ENCODE results near the gene AFF1. TPM values are rescaled to one million over a fixed set of nuclear protein-coding genes. Genes with fewer than 3 reads are reported as not detected.

AFF1 gene
- total and polyA plus RNA-seq, 2 donors from 2014 or later: 13.4 to 187 TPM

- no peaks in the 10 kb centered on the region for H3K27me3 ChIP-seq (ENCODE audit: control insufficient read depth, insufficient read depth, low read length)
- no peak for DNase-seq
- TF ChIP-seq CTCF (IDR thresholded peaks at IDR 0.05; ENCODE audit: borderline replicate concordance, extremely low read depth, insufficient read depth): no peak
- no peak overlapping the region for H3K4me3 ChIP-seq (ENCODE audit: low read length in 3 of 3)
- no peaks in the 10 kb centered on the region for H3K36me3 ChIP-seq (ENCODE audit: control insufficient read depth in 2 of 3, insufficient read depth in 3 of 3, low read length in 3 of 3)
- no peak overlapping the region for H3K9ac ChIP-seq (ENCODE audit: low read length in 3 of 3)
- intact Hi-C loops (cut with DNase I): no loop called here
- H3K4me1 ChIP-seq (ENCODE audit: control insufficient read depth in 2 of 3, insufficient read depth in 2 of 3, low read depth in 1 of 3, low read length in 3 of 3): no peaks in the 10 kb centered on the region
- H3K27ac ChIP-seq (ENCODE audit: low read depth in 2 of 2, low read length in 2 of 2): no peak overlapping the region
- no peaks in the 10 kb centered on the region for H3K9me3 ChIP-seq (ENCODE audit: control insufficient read depth in 2 of 3, insufficient read depth in 1 of 3, low read length in 3 of 3)
- FAIRE-seq: no peak
Observed at GRCh38 chr4:86901864-86902263, 32.9 kb upstream of the AFF1 start.

DNA sequence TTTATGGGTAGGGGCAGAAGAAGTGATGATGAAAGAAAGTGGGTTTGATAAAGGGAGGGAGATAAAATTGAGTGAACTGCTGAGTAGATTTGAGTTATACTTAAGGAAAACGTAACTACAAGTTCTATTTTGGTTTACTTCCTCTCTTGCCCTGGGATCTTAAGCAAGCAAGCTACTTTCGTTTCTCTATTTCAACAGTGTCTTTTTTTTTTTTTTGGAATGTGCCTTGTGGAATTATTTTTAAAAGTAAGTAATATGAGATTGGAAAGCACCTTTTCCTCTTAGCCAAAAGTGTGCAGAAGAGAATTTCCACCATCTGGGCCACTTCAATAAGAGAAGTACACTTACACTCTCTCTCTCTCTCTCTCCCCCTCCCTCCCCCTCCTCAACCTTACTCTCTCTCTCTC, 26.6 kb upstream of the AFF1 start:
- H3K27me3 ChIP-seq (ENCODE audit: control insufficient read depth, insufficient read depth, low read length): no peaks in the 10 kb centered on the region
- peak in 1 of 5 donors; percentile 45 for DNase-seq
- H3K36me3 ChIP-seq (ENCODE audit: control insufficient read depth in 2 of 3, insufficient read depth in 3 of 3, low read length in 3 of 3): no peaks in the 10 kb centered on the region
- no peak for FAIRE-seq
- no peaks in the 10 kb centered on the region for H3K9me3 ChIP-seq (ENCODE audit: control insufficient read depth in 2 of 3, insufficient read depth in 1 of 3, low read length in 3 of 3)
- intact Hi-C loops (cut with DNase I): no loop called here
- H3K9ac ChIP-seq (ENCODE audit: low read length in 3 of 3): no peak overlapping the region
- no peak for TF ChIP-seq CTCF (IDR thresholded peaks at IDR 0.05; ENCODE audit: borderline replicate concordance, extremely low read depth, insufficient read depth)
- peaks cover 0 to 5% (median 0%) of the 10 kb centered on the region in 3 donors for H3K4me1 ChIP-seq (ENCODE audit: control insufficient read depth in 2 of 3, insufficient read depth in 2 of 3, low read depth in 1 of 3, low read length in 3 of 3)
- peak overlapping the region in 1 of 3 donors; percentile 29 for H3K4me3 ChIP-seq (ENCODE audit: low read length in 3 of 3)
- H3K27ac ChIP-seq (ENCODE audit: low read depth in 2 of 2, low read length in 2 of 2): peak overlapping the region; percentile 67 to 81

- Histone ChIP-seq H3K9me3 (ENCODE audit: control insufficient read depth in 2 of 3, insufficient read depth in 1 of 3, low read length in 3 of 3) (no peaks in the 10 kb centered on the region), H3K27ac (ENCODE audit: low read depth in 2 of 2, low read length in 2 of 2) (no peak overlapping the region), H3K9ac (ENCODE audit: low read length in 3 of 3) (no peak overlapping the region), H3K27me3 (ENCODE audit: control insufficient read depth, insufficient read depth, low read length) (no peaks in the 10 kb centered on the region), H3K4me1 (ENCODE audit: control insufficient read depth in 2 of 3, insufficient read depth in 2 of 3, low read depth in 1 of 3, low read length in 3 of 3) (peaks cover 0 to 5% (median 0%) of the 10 kb centered on the region in 3 donors), H3K36me3 (ENCODE audit: control insufficient read depth in 2 of 3, insufficient read depth in 3 of 3, low read length in 3 of 3) (no peaks in the 10 kb centered on the region), H3K4me3 (ENCODE audit: low read length in 3 of 3) (no peak overlapping the region)
- FAIRE-seq (no peak), DNase-seq (no peak)
- TF ChIP-seq CTCF (IDR thresholded peaks at IDR 0.05; ENCODE audit: borderline replicate concordance, extremely low read depth, insufficient read depth): no peak
- intact Hi-C loops (cut with DNase I): loop anchor here (10.0 kb wide), 1 partner anchor 325 kb away; no protein-coding TSS in a partner anchor
Observed at GRCh38 chr4:86909546-86910295, 25.1 kb upstream of the AFF1 start.
